PC-9 (cell line): ENCODE results near the gene TLCD3B. TPM values are rescaled to one million over a fixed set of nuclear protein-coding genes. Genes with fewer than 3 reads are reported as not detected.

Experiments used
- BruUV-seq: library from RNA; stranded (reverse); fragments of 400-500 nt; replicated peaks from 2 replicates; lab custom pipeline; 2021; lab: Mats Ljungman, UMichigan
- CTCF ChIA-PET: fragments of 300-600 bp; sonication (Branson Sonifier 250); formaldehyde crosslinking; loops from one replicate; lab custom pipeline; 2022; ENCODE audit warnings: antibody characterized with exemption; lab: Charles Lee
- POLR2A ChIA-PET: fragments of 300-600 bp; sonication (Branson Sonifier 250); formaldehyde crosslinking; loops from one replicate; lab custom pipeline; 2022; ENCODE audit warnings: antibody characterized with exemption; ENCODE audit not compliant: unreplicated experiment; lab: Charles Lee
- DNase-seq, 2 experiments: peaks; one replicate each; pipeline versions ENCODE4 v3.0.0 to v3.0.0-alpha.2; 2015 to 2022; ENCODE audit warnings: mixed read lengths in 1 of 2
- H2AFZ ChIP-seq: fragments of 200-600 bp; sonication (generic); 2 replicates; pipeline ENCODE4 v1.8.1; 2017; ENCODE audit warnings: antibody characterized with exemption
- H3F3A ChIP-seq: fragments of 200-600 bp; sonication (generic); 2 replicates; pipeline ENCODE4 v1.8.1; 2017; ENCODE audit warnings: antibody characterized with exemption, mild to moderate bottlenecking, low read depth; ENCODE audit not compliant: insufficient read depth
- H3K27ac ChIP-seq: fragments of 200-600 bp; sonication (generic); 2 replicates; pipeline ENCODE4 v1.6.1; 2016; ENCODE audit warnings: mixed run types
- H3K27me3 ChIP-seq: fragments of 200-600 bp; sonication (generic); 2 replicates; pipeline ENCODE4 v1.6.1; 2016; ENCODE audit warnings: low read depth, mixed run types; ENCODE audit not compliant: insufficient read depth
- H3K36me3 ChIP-seq: fragments of 200-600 bp; sonication (generic); 2 replicates; pipeline ENCODE4 v1.6.1; 2016; ENCODE audit warnings: low read depth, mixed run types
- H3K4me1 ChIP-seq: fragments of 200-600 bp; sonication (generic); replicated peaks from 2 replicates; pipeline ENCODE4 v1.6.1; 2016; ENCODE audit warnings: mixed run types; ENCODE audit not compliant: insufficient read depth
- H3K4me2 ChIP-seq: fragments of 200-600 bp; sonication (generic); 2 replicates; pipeline ENCODE4 v1.6.1; 2017; ENCODE audit warnings: mixed run types
- H3K4me3 ChIP-seq: fragments of 200-600 bp; sonication (generic); 2 replicates; pipeline ENCODE4 v1.6.1; 2016; ENCODE audit warnings: mixed run types
- H3K79me2 ChIP-seq: fragments of 200-600 bp; sonication (generic); 2 replicates; pipeline ENCODE4 v1.6.1; 2017; ENCODE audit warnings: low read depth, mixed run types
- H3K9me2 ChIP-seq: fragments of 200-600 bp; sonication (generic); 2 replicates; pipeline ENCODE4 v1.8.1; 2017; ENCODE audit warnings: mild to moderate bottlenecking; ENCODE audit not compliant: insufficient read depth
- H3K9me3 ChIP-seq: fragments of 200-600 bp; sonication (generic); 2 replicates; pipeline ENCODE4 v1.8.1; 2016; ENCODE audit warnings: low read depth; ENCODE audit not compliant: insufficient read depth
- H4K20me1 ChIP-seq: fragments of 200-600 bp; sonication (generic); 2 replicates; pipeline ENCODE4 v1.8.1; 2017; ENCODE audit not compliant: insufficient read depth
- CTCF ChIP-seq: fragments of 200-600 bp; sonication (generic); conservative IDR thresholded peaks from 2 replicates; pipeline ENCODE4 v1.6.1; 2017; ENCODE audit warnings: mixed run types, antibody characterized with exemption, mild to moderate bottlenecking, moderate library complexity
- EZH2 ChIP-seq: fragments of 200-600 bp; sonication (generic); IDR thresholded peaks from 2 replicates; pipeline ENCODE4 v1.8.0; 2017; ENCODE audit warnings: antibody characterized with exemption, low read depth
- intact Hi-C: fragments of 100-400 bp; cut with micrococcal nuclease; formaldehyde crosslinking; loops from one replicate; pipeline ENCODE4 v1.10.0; 2022; ENCODE audit not compliant: unreplicated experiment
- total RNA-seq: library from RNA; stranded (reverse); gene quantifications from 2 replicates; pipeline ENCODE4 v1.2.3, GENCODE V29; 2021

Gene TLCD3B
- total RNA-seq, 1 experiment from 2014 or later, result 5.8 TPM

GRCh38 chr16:29992344-29992967 is 38.6 kb downstream of the TLCD3B start:
- ChIA-PET POLR2A (no interaction called here), CTCF (no interaction called here)
- H3K9me3 ChIP-seq, result no peaks in the 10 kb centered on the region
- H3K4me3 ChIP-seq, result no peak overlapping the region
- BruUV-seq, result no TSS peak
- peak in 1 of 2 experiments; percentile 23 for DNase-seq
- H3K79me2 ChIP-seq, result peaks cover 11% of the 10 kb centered on the region
- H3K27ac ChIP-seq, result no peak overlapping the region
- intact Hi-C loops, result no loop called here
- H3K4me2 ChIP-seq, result no peak overlapping the region
- H2AFZ ChIP-seq, result no peak overlapping the region
- TF ChIP-seq CTCF, result no peak
- no peak for TF ChIP-seq EZH2
- no peaks in the 10 kb centered on the region for H3K36me3 ChIP-seq
- H3K27me3 ChIP-seq, result no peaks in the 10 kb centered on the region
- no peaks in the 10 kb centered on the region for H4K20me1 ChIP-seq
- no peaks in the 10 kb centered on the region for H3K9me2 ChIP-seq
- H3F3A ChIP-seq, result peaks cover 44% of the 10 kb centered on the region
- peaks cover 25% of the 10 kb centered on the region for H3K4me1 ChIP-seq

DNA sequence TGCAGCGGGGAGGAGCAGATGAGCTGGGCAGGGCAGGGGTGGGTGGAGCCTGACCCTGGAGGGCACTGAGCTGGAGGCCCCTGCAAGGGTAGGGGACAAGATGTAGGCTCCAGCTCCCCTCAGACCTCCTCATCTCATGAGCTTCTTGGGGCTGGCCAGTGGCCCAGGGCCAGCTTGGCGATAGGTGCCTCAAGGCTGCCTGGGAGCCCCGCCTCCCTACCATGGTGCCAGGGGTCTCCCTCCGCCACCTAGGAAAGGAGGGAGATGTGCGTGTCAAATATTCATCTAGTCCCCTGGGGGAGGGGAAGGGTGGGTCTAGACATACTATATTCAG is 39.5 kb downstream of the TLCD3B start:
- Histone ChIP-seq H3K4me1 (peaks cover 18% of the 10 kb centered on the region), H3K79me2 (peaks cover 4% of the 10 kb centered on the region), H3K27ac (no peak overlapping the region), H4K20me1 (no peaks in the 10 kb centered on the region), H3K36me3 (no peaks in the 10 kb centered on the region; the same call in 1 of the 2 replicates), H3K9me3 (no peaks in the 10 kb centered on the region), H3K27me3 (no peaks in the 10 kb centered on the region), H3F3A (peaks cover 38% of the 10 kb centered on the region), H2AFZ (no peak overlapping the region), H3K4me2 (no peak overlapping the region), H3K4me3 (no peak overlapping the region), H3K9me2 (no peaks in the 10 kb centered on the region)
- ChIA-PET CTCF (interaction anchor here (0.6 kb wide), 2 partner anchors 147 to 258 kb away, joined by 3 to 5 read pairs; no protein-coding TSS in a partner anchor), POLR2A (no interaction called here)
- BruUV-seq, result no TSS peak
- intact Hi-C loops, result no loop called here
- TF ChIP-seq CTCF (no peak), EZH2 (no peak)
- no peak for DNase-seq

DNA sequence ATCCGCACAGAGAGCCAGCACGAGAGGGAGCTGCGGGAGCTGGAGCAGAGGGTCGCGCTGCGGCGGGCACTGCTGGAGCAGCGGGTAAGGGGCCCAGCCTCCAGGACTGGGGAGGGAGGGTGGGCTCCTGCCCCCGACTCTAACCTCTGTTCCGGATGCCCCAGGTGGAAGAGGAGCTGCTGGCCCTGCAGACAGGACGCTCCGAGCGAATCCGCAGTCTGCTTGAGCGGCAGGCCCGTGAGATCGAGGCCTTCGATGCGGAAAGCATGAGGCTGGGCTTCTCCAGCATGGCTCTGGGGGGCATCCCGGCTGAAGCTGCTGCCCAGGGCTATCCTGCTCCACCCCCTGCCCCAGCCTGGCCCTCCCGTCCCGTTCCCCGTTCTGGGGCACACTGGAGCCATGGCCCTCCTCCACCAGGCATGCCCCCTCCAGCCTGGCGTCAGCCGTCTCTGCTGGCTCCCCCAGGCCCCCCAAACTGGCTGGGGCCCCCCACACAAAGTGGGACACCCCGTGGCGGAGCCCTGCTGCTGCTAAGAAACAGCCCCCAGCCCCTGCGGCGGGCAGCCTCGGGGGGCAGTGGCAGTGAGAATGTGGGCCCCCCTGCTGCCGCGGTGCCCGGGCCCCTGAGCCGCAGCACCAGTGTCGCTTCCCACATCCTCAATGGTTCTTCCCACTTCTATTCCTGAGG is 40.0 kb downstream of the TLCD3B start:
- Histone ChIP-seq H3K4me2 (no peak overlapping the region), H3K27me3 (no peaks in the 10 kb centered on the region), H3F3A (peaks cover 38% of the 10 kb centered on the region), H4K20me1 (no peaks in the 10 kb centered on the region), H3K9me3 (no peaks in the 10 kb centered on the region), H3K36me3 (no peaks in the 10 kb centered on the region; the same call in 1 of the 2 replicates), H3K4me1 (peaks cover 17% of the 10 kb centered on the region), H3K9me2 (no peaks in the 10 kb centered on the region), H3K79me2 (no peaks in the 10 kb centered on the region), H2AFZ (no peak overlapping the region), H3K4me3 (no peak overlapping the region), H3K27ac (no peak overlapping the region)
- DNase-seq, result no peak
- TF ChIP-seq CTCF (no peak), EZH2 (no peak)
- BruUV-seq, result no TSS peak
- ChIA-PET POLR2A (no interaction called here), CTCF (interaction anchor here (0.6 kb wide), 2 partner anchors 146 to 257 kb away, joined by 3 to 5 read pairs; no protein-coding TSS in a partner anchor)
- intact Hi-C loops, result no loop called here
